HepG2 (cell line): ENCODE data around the gene WFDC13. TPM values are rescaled to one million over a fixed set of nuclear protein-coding genes. Genes with fewer than 3 reads are reported as not detected.

Experiments used
- ATAC-seq: fragments of 200-7000 bp; cut with Tn5 transposase; 3 replicates; pipeline ENCODE4 v1.9.1; 2020; ENCODE audit warnings: mild to moderate bottlenecking, moderate library complexity
- BruUV-seq: library from RNA; stranded (reverse); fragments of 400-500 nt; replicated peaks from 2 replicates; lab custom pipeline; 2021; lab: Mats Ljungman, UMichigan
- CTCF ChIA-PET: fragments of 300-600 bp; formaldehyde crosslinking; extraction: SDS; loops from one replicate; lab custom pipeline; 2021; ENCODE audit warnings: low total read pairs, inconsistent platforms, low intra/inter-chr PET ratio; lab: Yijun Ruan, JAX
- POLR2A ChIA-PET: fragments of 350-600 bp; sonication (Branson Sonifier 250); formaldehyde crosslinking; loops from one replicate; lab custom pipeline; 2020; ENCODE audit warnings: antibody characterized with exemption, inconsistent platforms; lab: Yijun Ruan, JAX
- DNase-seq: peaks from one replicate; pipeline ENCODE4 v3.0.0-alpha.2; 2015; ENCODE audit warnings: low spot score
- FAIRE-seq: peaks from 3 replicates; lab custom pipeline; 2011; peaks lifted over from hg19 to GRCh38; lab: Jason Lieb, UNC
- H2AFZ ChIP-seq: one replicate; pipeline ENCODE4 v1.6.1; 2011; ENCODE audit warnings: low read length, inconsistent platforms
- H3K27ac ChIP-seq: fragments of 300-600 bp; 3 replicates; pipeline ENCODE4 v1.8.0; 2011; ENCODE audit warnings: mixed run types, mild to moderate bottlenecking, mixed read lengths, low read length, inconsistent platforms; ENCODE audit not compliant: insufficient read depth; ENCODE audit errors: extremely low read length
- H3K27me3 ChIP-seq, 2 experiments: fragments of 200-600 bp in 1 of 2; 2 replicates in 1 of 2; 3 replicates in 1 of 2; pipeline versions ENCODE4 v1.6.0 to v1.8.0; 2011; ENCODE audit warnings: low read length in 2 of 2, mild to moderate bottlenecking in 2 of 2, moderate library complexity in 2 of 2, inconsistent platforms in 1 of 2; ENCODE audit not compliant: insufficient read depth in 2 of 2, control insufficient read depth in 1 of 2
- H3K36me3 ChIP-seq, 2 experiments: fragments of 200-600 bp in 1 of 2; replicated peaks in 1 of 2; 2 replicates in 1 of 2; 3 replicates in 1 of 2; pipeline versions ENCODE4 v1.5.1 to v1.8.0; 2011; ENCODE audit warnings: low read length in 2 of 2, inconsistent platforms in 1 of 2; ENCODE audit not compliant: insufficient read depth in 2 of 2, control insufficient read depth in 1 of 2
- H3K4me1 ChIP-seq: 2 replicates; pipeline ENCODE4 v1.5.1; 2012; ENCODE audit warnings: low read length, inconsistent platforms; ENCODE audit not compliant: insufficient read depth
- H3K4me2 ChIP-seq: 2 replicates; pipeline ENCODE4 v1.6.0; 2011; ENCODE audit warnings: low read depth, low read length, inconsistent platforms
- H3K4me3 ChIP-seq, 3 experiments: fragments of 200-600 bp in 1 of 3; sonication (generic), shearing (Covaris generic) in 1 of 3; replicated peaks in 1 of 3; 2 replicates each; pipeline ENCODE4 v1.5.1; 2011 to 2016; ENCODE audit warnings: low read length in 3 of 3, inconsistent platforms in 2 of 3, low read depth in 2 of 3, mild to moderate bottlenecking in 2 of 3, control low read depth in 1 of 3, mixed read lengths in 1 of 3; ENCODE audit not compliant: insufficient read depth in 1 of 3
- H3K79me2 ChIP-seq: one replicate; pipeline ENCODE4 v1.6.1; 2011; ENCODE audit warnings: low read length, inconsistent platforms; ENCODE audit not compliant: insufficient read depth
- H3K9ac ChIP-seq: 2 replicates; pipeline ENCODE4 v1.6.0; 2011; ENCODE audit warnings: mild to moderate bottlenecking, low read depth, low read length, inconsistent platforms; ENCODE audit not compliant: insufficient read depth
- H3K9me3 ChIP-seq: 2 replicates; pipeline ENCODE4 v1.5.1; 2012; ENCODE audit warnings: mild to moderate bottlenecking, low read length
- H4K20me1 ChIP-seq: 2 replicates; pipeline ENCODE4 v1.6.0; 2011; ENCODE audit warnings: inconsistent platforms, mild to moderate bottlenecking, low read length, moderate library complexity; ENCODE audit not compliant: insufficient read depth
- GLMP ChIP-seq: sonication (generic); formaldehyde crosslinking; IDR thresholded peaks from 2 replicates; pipeline ENCODE4 v1.9.0; 2021; ENCODE audit warnings: missing genetic modification reagents, mild to moderate bottlenecking, borderline replicate concordance
- JARID2 ChIP-seq: sonication (generic); formaldehyde crosslinking; IDR thresholded peaks from 2 replicates; pipeline ENCODE4 v1.8.1; 2023; ENCODE audit warnings: missing genetic modification reagents, inconsistent platforms; ENCODE audit not compliant: insufficient replicate concordance
- MNT ChIP-seq: fragments of 450-650 bp; IDR thresholded peaks from 2 replicates; pipeline ENCODE4 v1.6.1; 2016
- WGBS: methylation state at CpG from one replicate; pipeline ENCODE4 v1.1.6; 2017; ENCODE audit warnings: low lambda C conversion rate; 5-methylcytosine and 5-hydroxymethylcytosine counted together
- in situ Hi-C: cut with HindIII; loops from 2 replicates; pipeline ENCODE4 v1.10.0; 2017; ENCODE audit warnings: low pct_unique_long_range_greater_than_20kb; ENCODE audit not compliant: extremely low pct_ligation_motif_present
- intact Hi-C: fragments of 100-400 bp; cut with micrococcal nuclease; formaldehyde crosslinking; loops from one replicate; pipeline ENCODE4 v1.10.0; 2022; ENCODE audit not compliant: unreplicated experiment
- microRNA-seq: library from miRNA; unstranded; fragments of <30 nt; microRNA quantifications from one replicate; pipeline ENCODE4, GENCODE V29; 2020
- polyA plus RNA-seq, 8 experiments: library from polyadenylated mRNA; depleted of rRNA in 3 of 8; stranded (reverse) in 7 of 8; unstranded in 1 of 8; fragments of >200 nt; fragmentation: Illumina TruSeq in 4 of 8; extraction: Trizol in 4 of 8; gene quantifications; 2 replicates each; pipeline versions ENCODE4 v1.2.1 to v1.2.3, GENCODE V29; 2011 to 2016; ENCODE audit warnings: low read depth in 4 of 8, missing spikeins in 1 of 8, mixed read lengths in 1 of 8; ENCODE audit not compliant: insufficient read depth in 1 of 8
- small RNA-seq, 3 experiments: library from RNA; depleted of rRNA; stranded (forward); fragments of <200 nt; gene quantifications; one replicate each; pipeline ENCODE3, GENCODE V24; 2012; ENCODE audit warnings: low read depth in 2 of 3, low replicate concordance in 1 of 3; ENCODE audit not compliant: insufficient read length in 3 of 3, insufficient read depth in 2 of 3
- total RNA-seq, 5 experiments: library from RNA; depleted of rRNA; stranded (reverse); fragments of >200 nt; fragmentation: Illumina TruSeq; extraction: Trizol; gene quantifications; 2 replicates each; pipeline ENCODE4 v1.2.3, GENCODE V29; 2016; ENCODE audit warnings: low read depth in 1 of 5

Gene WFDC13
- total and polyA plus RNA-seq, 2 of the 13 experiments (the other 11 are each of a cell fraction or from before 2014, with no cell fraction given): not detected

GRCh38 chr20:45758096-45758495 lies 56.3 kb downstream of the WFDC13 start:
- no peak overlapping the region for H3K4me2 ChIP-seq
- no peaks in the 10 kb centered on the region for H4K20me1 ChIP-seq
- no peak overlapping the region for H3K9ac ChIP-seq
- DNase-seq: no peak
- intact Hi-C loops: no loop called here
- no peak overlapping the region for H3K4me3 ChIP-seq
- no peaks in the 10 kb centered on the region for H3K79me2 ChIP-seq
- no peak overlapping the region for H3K27ac ChIP-seq
- H3K36me3 ChIP-seq: no peaks in the 10 kb centered on the region
- no peak overlapping the region for H2AFZ ChIP-seq
- H3K27me3 ChIP-seq: peaks cover 2 to 14% of the 10 kb centered on the region in 2 experiments; a peak in 3 of 5 replicates
- WGBS: 24% methylated on average over 4 of the region's 4 CpGs
- H3K4me1 ChIP-seq: no peaks in the 10 kb centered on the region
- ATAC-seq: peak; percentile 53
- no TSS peak for BruUV-seq
- no peak for FAIRE-seq
- POLR2A ChIA-PET: no interaction called here
- in situ Hi-C loops: no loop called here
- H3K9me3 ChIP-seq: peaks cover 6% of the 10 kb centered on the region; the same call in 1 of the 2 replicates
- TF ChIP-seq MNT (no peak), JARID2 (CRISPR knock-in tag) (no peak), GLMP (no peak)
- TF ChIP-seq, all 625 proteins: peak for 0
- CTCF ChIA-PET: no interaction called here

Small RNAs within 50 kb of the gene (microRNA-seq; reads per million reads assigned to microRNA genes)
- 3.6 reads per million, percentile 23 among the genes with 10 or more reads in this experiment for gene MIR3617

Small RNAs within 50 kb of the gene (small RNA-seq; reads per million reads assigned to genes)
- gene MIR3617 (0 reads per million in 3 experiments), gene SPINT5P (0 reads per million in 3 experiments)

Other genes starting within 250 kb of the WFDC13 start
- not detected in 2 replicates for gene WFDC2, start 232.3 kb upstream of the WFDC13 start, total RNA-seq (2016; rRNA removed; fragmentation: Illumina TruSeq; extraction: Trizol)
- gene WFDC2, start 232.3 kb upstream of the WFDC13 start, polyA plus RNA-seq (2011; rRNA removed): 0.13 and 0.33 TPM in 2 replicates
- gene SPINT3, start 186.4 kb upstream of the WFDC13 start, total RNA-seq (2016; rRNA removed; fragmentation: Illumina TruSeq; extraction: Trizol): not detected in 2 replicates
- not detected in 2 replicates for gene SPINT3, start 186.4 kb upstream of the WFDC13 start, polyA plus RNA-seq (2011; rRNA removed)
- gene WFDC6, start 162.6 kb upstream of the WFDC13 start, total RNA-seq (2016; rRNA removed; fragmentation: Illumina TruSeq; extraction: Trizol): not detected in 2 replicates
- not detected in 2 replicates for gene WFDC6, start 162.6 kb upstream of the WFDC13 start, polyA plus RNA-seq (2011; rRNA removed)
- not detected in 2 replicates for gene EPPIN, start 154.6 kb upstream of the WFDC13 start, total RNA-seq (2016; rRNA removed; fragmentation: Illumina TruSeq; extraction: Trizol)
- not detected in 2 replicates for gene EPPIN, start 154.6 kb upstream of the WFDC13 start, polyA plus RNA-seq (2011; rRNA removed)
- gene WFDC8, start 122.8 kb upstream of the WFDC13 start, total RNA-seq (2016; rRNA removed; fragmentation: Illumina TruSeq; extraction: Trizol): not detected in 2 replicates
- not detected in 2 replicates for gene WFDC8, start 122.8 kb upstream of the WFDC13 start, polyA plus RNA-seq (2011; rRNA removed)
- not detected in 2 replicates for gene WFDC10A, start 72.3 kb upstream of the WFDC13 start, total RNA-seq (2016; rRNA removed; fragmentation: Illumina TruSeq; extraction: Trizol)
- gene WFDC10A, start 72.3 kb upstream of the WFDC13 start, polyA plus RNA-seq (2011; rRNA removed): not detected in 2 replicates
- gene WFDC9, start 70.8 kb upstream of the WFDC13 start, total RNA-seq (2016; rRNA removed; fragmentation: Illumina TruSeq; extraction: Trizol): not detected in 2 replicates
- not detected in 2 replicates for gene WFDC9, start 70.8 kb upstream of the WFDC13 start, polyA plus RNA-seq (2011; rRNA removed)
- gene WFDC11, start 31.8 kb upstream of the WFDC13 start, total RNA-seq (2016; rRNA removed; fragmentation: Illumina TruSeq; extraction: Trizol): not detected in 2 replicates
- not detected in 2 replicates for gene WFDC11, start 31.8 kb upstream of the WFDC13 start, polyA plus RNA-seq (2011; rRNA removed)
- not detected in 2 replicates for gene WFDC10B, start 3.0 kb downstream of the WFDC13 start, total RNA-seq (2016; rRNA removed; fragmentation: Illumina TruSeq; extraction: Trizol)
- 0.24 TPM in 1 of 2 replicates, not detected in the other for gene WFDC10B, start 3.0 kb downstream of the WFDC13 start, polyA plus RNA-seq (2011; rRNA removed)
- not detected in 2 replicates for gene SPINT4, start 20.3 kb downstream of the WFDC13 start, total RNA-seq (2016; rRNA removed; fragmentation: Illumina TruSeq; extraction: Trizol)
- gene SPINT4, start 20.3 kb downstream of the WFDC13 start, polyA plus RNA-seq (2011; rRNA removed): not detected in 2 replicates
- gene WFDC3, start 89.8 kb downstream of the WFDC13 start, total RNA-seq (2016; rRNA removed; fragmentation: Illumina TruSeq; extraction: Trizol): 0.40 and 0.58 TPM in 2 replicates
- gene WFDC3, start 89.8 kb downstream of the WFDC13 start, polyA plus RNA-seq (2011; rRNA removed): 0.33 TPM in 1 of 2 replicates, not detected in the other
- 23.2 and 40.1 TPM in 2 replicates for gene DNTTIP1, start 89.9 kb downstream of the WFDC13 start, total RNA-seq (2016; rRNA removed; fragmentation: Illumina TruSeq; extraction: Trizol)
- gene DNTTIP1, start 89.9 kb downstream of the WFDC13 start, polyA plus RNA-seq (2011; rRNA removed): 56.7 and 56.8 TPM in 2 replicates
- 123 and 139 TPM in 2 replicates for gene UBE2C, start 110.6 kb downstream of the WFDC13 start, total RNA-seq (2016; rRNA removed; fragmentation: Illumina TruSeq; extraction: Trizol)
- gene UBE2C, start 110.6 kb downstream of the WFDC13 start, polyA plus RNA-seq (2011; rRNA removed): 58.6 and 100 TPM in 2 replicates
- gene TNNC2, start 125.3 kb downstream of the WFDC13 start, total RNA-seq (2016; rRNA removed; fragmentation: Illumina TruSeq; extraction: Trizol): 4.7 and 7.1 TPM in 2 replicates
- 1.8 and 2.5 TPM in 2 replicates for gene TNNC2, start 125.3 kb downstream of the WFDC13 start, polyA plus RNA-seq (2011; rRNA removed)
- 9.3 and 12.8 TPM in 2 replicates for gene SNX21, start 131.8 kb downstream of the WFDC13 start, total RNA-seq (2016; rRNA removed; fragmentation: Illumina TruSeq; extraction: Trizol)
- 7.7 and 9.3 TPM in 2 replicates for gene SNX21, start 131.8 kb downstream of the WFDC13 start, polyA plus RNA-seq (2011; rRNA removed)
- 31.4 and 39.1 TPM in 2 replicates for gene ACOT8, start 155.4 kb downstream of the WFDC13 start, total RNA-seq (2016; rRNA removed; fragmentation: Illumina TruSeq; extraction: Trizol)
- 45.5 and 54.4 TPM in 2 replicates for gene ACOT8, start 155.4 kb downstream of the WFDC13 start, polyA plus RNA-seq (2011; rRNA removed)
- 5.8 and 7.3 TPM in 2 replicates for gene ZSWIM3, start 155.6 kb downstream of the WFDC13 start, total RNA-seq (2016; rRNA removed; fragmentation: Illumina TruSeq; extraction: Trizol)
- 5.2 and 7.1 TPM in 2 replicates for gene ZSWIM3, start 155.6 kb downstream of the WFDC13 start, polyA plus RNA-seq (2011; rRNA removed)
- gene ZSWIM1, start 179.2 kb downstream of the WFDC13 start, total RNA-seq (2016; rRNA removed; fragmentation: Illumina TruSeq; extraction: Trizol): 11.7 and 16.5 TPM in 2 replicates
- gene ZSWIM1, start 179.2 kb downstream of the WFDC13 start, polyA plus RNA-seq (2011; rRNA removed): 9.0 and 9.5 TPM in 2 replicates
- gene SPATA25, start 185.6 kb downstream of the WFDC13 start, total RNA-seq (2016; rRNA removed; fragmentation: Illumina TruSeq; extraction: Trizol): 3.3 and 7.6 TPM in 2 replicates
- 4.8 and 8.9 TPM in 2 replicates for gene SPATA25, start 185.6 kb downstream of the WFDC13 start, polyA plus RNA-seq (2011; rRNA removed)
- 4.1 and 9.7 TPM in 2 replicates for gene NEURL2, start 189.2 kb downstream of the WFDC13 start, total RNA-seq (2016; rRNA removed; fragmentation: Illumina TruSeq; extraction: Trizol)
- 7.2 and 12.2 TPM in 2 replicates for gene NEURL2, start 189.2 kb downstream of the WFDC13 start, polyA plus RNA-seq (2011; rRNA removed)
- gene CTSA, start 189.3 kb downstream of the WFDC13 start, total RNA-seq (2016; rRNA removed; fragmentation: Illumina TruSeq; extraction: Trizol): 63.8 and 202 TPM in 2 replicates
- 222 and 231 TPM in 2 replicates for gene CTSA, start 189.3 kb downstream of the WFDC13 start, polyA plus RNA-seq (2011; rRNA removed)
- 7.0 and 16.9 TPM in 2 replicates for gene PLTP, start 210.1 kb downstream of the WFDC13 start, total RNA-seq (2016; rRNA removed; fragmentation: Illumina TruSeq; extraction: Trizol)
- 28.6 and 30.7 TPM in 2 replicates for gene PLTP, start 210.1 kb downstream of the WFDC13 start, polyA plus RNA-seq (2011; rRNA removed)
- gene PCIF1, start 232.6 kb downstream of the WFDC13 start, total RNA-seq (2016; rRNA removed; fragmentation: Illumina TruSeq; extraction: Trizol): 18.5 and 20.9 TPM in 2 replicates
- 21.6 and 24.4 TPM in 2 replicates for gene PCIF1, start 232.6 kb downstream of the WFDC13 start, polyA plus RNA-seq (2011; rRNA removed)